LNCaP clone FGC (cell line): ENCODE results near the gene RXFP2.

Experiments used
- DNase-seq: peaks from one replicate; pipeline ENCODE4 v3.0.0-alpha.2; 2011; ENCODE audit warnings: low read depth
- H3K4me3 ChIP-seq: 2 replicates; pipeline ENCODE4 v1.5.1; 2011; ENCODE audit warnings: mild to moderate bottlenecking, low read depth, low read length, control low read depth
- CTCF ChIP-seq: IDR thresholded peaks from 2 replicates; pipeline ENCODE4 v1.5.1; 2012; ENCODE audit warnings: mild to moderate bottlenecking; ENCODE audit not compliant: control insufficient read depth, insufficient read depth; ENCODE audit errors: extremely low read depth

RXFP2 gene

GRCh38 chr13:31747966-31748365 lies 8.6 kb downstream of the RXFP2 start:
- TF ChIP-seq CTCF: no peak
- H3K4me3 ChIP-seq: no peak overlapping the region
- DNase-seq: no peak

- no peak for TF ChIP-seq CTCF
- DNase-seq: no peak
- H3K4me3 ChIP-seq: no peak overlapping the region
These were observed 10.6 kb downstream of the RXFP2 start for GRCh38 chr13:31749929-31750328.

- TF ChIP-seq CTCF: no peak
- no peak for DNase-seq
- H3K4me3 ChIP-seq: no peak overlapping the region
These were observed 15.9 kb downstream of the RXFP2 start for GRCh38 chr13:31755211-31755610.

GRCh38 chr13:31755803-31756212 lies 16.5 kb downstream of the RXFP2 start:
- no peak overlapping the region for H3K4me3 ChIP-seq
- DNase-seq: no peak
- TF ChIP-seq CTCF: no peak

GRCh38 chr13:31756346-31756745 lies 17.0 kb downstream of the RXFP2 start:
- DNase-seq: no peak
- TF ChIP-seq CTCF: no peak
- no peak overlapping the region for H3K4me3 ChIP-seq

- H3K4me3 ChIP-seq: no peak overlapping the region
- no peak for TF ChIP-seq CTCF
- no peak for DNase-seq
These were observed 22.6 kb downstream of the RXFP2 start for GRCh38 chr13:31761951-31762350.

- no peak for TF ChIP-seq CTCF
These were observed 25.2 kb downstream of the RXFP2 start for GRCh38 chr13:31764556-31764955.

More at GRCh38 chr13:31764556-31764955, 25.2 kb downstream of the RXFP2 start:
- no peak overlapping the region for H3K4me3 ChIP-seq
- DNase-seq: no peak
